H1 (cell line): ENCODE measurements around the gene RBM34. TPM values are rescaled to one million over a fixed set of nuclear protein-coding genes. Genes with fewer than 3 reads are reported as not detected.

ENCODE experiments used
- CTCF ChIA-PET: fragments of 300-600 bp; sonication (Branson Sonifier 250); formaldehyde crosslinking; loops from one replicate; lab custom pipeline; 2021; ENCODE audit not compliant: partially characterized antibody; lab: Charles Lee
- POLR2A ChIA-PET: fragments of 300-600 bp; sonication (Branson Sonifier 250); formaldehyde crosslinking; loops from one replicate; lab custom pipeline; 2021; ENCODE audit warnings: inconsistent platforms; ENCODE audit not compliant: partially characterized antibody; lab: Charles Lee
- DNase-seq, 2 experiments: peaks; one replicate each; pipeline versions ENCODE4 v3.0.0 to v3.0.0-alpha.2; 2010 to 2022; ENCODE audit warnings: low spot score in 2 of 2, low read depth in 1 of 2, mixed read lengths in 1 of 2
- FAIRE-seq: peaks from 2 replicates; lab custom pipeline; 2011; peaks lifted over from hg19 to GRCh38; lab: Jason Lieb, UNC
- H2AFZ ChIP-seq: 2 replicates; pipeline ENCODE4 v1.8.1; 2012; ENCODE audit warnings: low read length, inconsistent platforms
- H2AK5ac ChIP-seq: 2 replicates; pipeline ENCODE4 v1.6.1; 2013; ENCODE audit warnings: low read depth, low read length
- H2BK120ac ChIP-seq: replicated peaks from 2 replicates; pipeline ENCODE3; 2013; ENCODE audit warnings: low read depth, low read length, inconsistent platforms
- H2BK12ac ChIP-seq: 2 replicates; pipeline ENCODE4 v1.6.1; 2013; ENCODE audit warnings: low read depth, low read length
- H2BK15ac ChIP-seq: 2 replicates; pipeline ENCODE4 v1.6.1; 2013; ENCODE audit warnings: low read length
- H2BK20ac ChIP-seq: 2 replicates; pipeline ENCODE4 v1.6.1; 2013; ENCODE audit warnings: low read length
- H2BK5ac ChIP-seq: 2 replicates; pipeline ENCODE4 v1.6.1; 2013; ENCODE audit warnings: low read depth, low read length
- H3K14ac ChIP-seq: 2 replicates; pipeline ENCODE4 v1.6.1; 2013; ENCODE audit warnings: inconsistent platforms; ENCODE audit not compliant: insufficient read length
- H3K18ac ChIP-seq: 2 replicates; pipeline ENCODE4 v1.6.1; 2013; ENCODE audit warnings: low read length; ENCODE audit errors: extremely low read depth
- H3K23ac ChIP-seq: 2 replicates; pipeline ENCODE4 v1.6.1; 2013; ENCODE audit warnings: inconsistent platforms; ENCODE audit not compliant: insufficient read length
- H3K23me2 ChIP-seq: 2 replicates; pipeline ENCODE4 v1.6.1; 2013; ENCODE audit warnings: low read depth, low read length
- H3K27ac ChIP-seq: 2 replicates; pipeline ENCODE4 v1.6.1; 2011; ENCODE audit warnings: low read depth, low read length, inconsistent platforms
- H3K27me3 ChIP-seq, 4 experiments: replicated peaks in 1 of 4; 1 replicate in 1 of 4; 2 replicates in 3 of 4; pipeline versions ENCODE4 v1.6.1 to v1.8.1; 2011 to 2013; ENCODE audit warnings: low read length in 3 of 4, mild to moderate bottlenecking in 3 of 4, inconsistent platforms in 2 of 4, mixed read lengths in 2 of 4, moderate library complexity in 1 of 4; ENCODE audit not compliant: control insufficient read depth in 3 of 4, insufficient read depth in 3 of 4; ENCODE audit errors: extremely low read depth in 1 of 4
- H3K36me3 ChIP-seq, 4 experiments: 2 replicates each; pipeline versions ENCODE4 v1.6.1 to v1.8.1; 2011 to 2013; ENCODE audit warnings: mild to moderate bottlenecking in 4 of 4, low read length in 3 of 4, moderate library complexity in 2 of 4, control low read depth in 1 of 4, inconsistent platforms in 1 of 4; ENCODE audit not compliant: insufficient read depth in 4 of 4, control insufficient read depth in 2 of 4
- H3K4ac ChIP-seq: replicated peaks from 2 replicates; pipeline ENCODE3; 2013; ENCODE audit warnings: low read length, low read depth, mixed read lengths, inconsistent platforms; ENCODE audit not compliant: insufficient read length
- H3K4me1 ChIP-seq, 4 experiments: replicated peaks in 1 of 4; 1 replicate in 1 of 4; 2 replicates in 3 of 4; pipeline versions ENCODE4 v1.6.1 to v1.8.1; 2011 to 2013; ENCODE audit warnings: low read length in 3 of 4, inconsistent platforms in 2 of 4, mixed read lengths in 1 of 4; ENCODE audit not compliant: insufficient read depth in 4 of 4, control insufficient read depth in 3 of 4
- H3K4me2 ChIP-seq, 2 experiments: 2 replicates each; pipeline versions ENCODE4 v1.6.1 to v1.8.1; 2011 to 2013; ENCODE audit warnings: low read depth in 2 of 2, low read length in 2 of 2, control low read depth in 1 of 2, inconsistent platforms in 1 of 2, mild to moderate bottlenecking in 1 of 2; ENCODE audit not compliant: insufficient read depth in 1 of 2
- H3K4me3 ChIP-seq, 4 experiments: fragments of 200-600, 300-600 bp in 1 of 4; sonication (generic), shearing (Covaris generic), sonication (Bioruptor Twin) in 1 of 4; 2 replicates each; pipeline versions ENCODE4 v1.5.1 to v1.8.1; 2011 to 2016; ENCODE audit warnings: low read length in 4 of 4, low read depth in 3 of 4, control low read depth in 2 of 4, inconsistent platforms in 2 of 4, mild to moderate bottlenecking in 2 of 4, mixed read lengths in 1 of 4, moderate library complexity in 1 of 4; ENCODE audit not compliant: insufficient read depth in 2 of 4; ENCODE audit errors: extremely low read depth in 1 of 4
- H3K56ac ChIP-seq: replicated peaks from 2 replicates; pipeline ENCODE3; 2013; ENCODE audit warnings: low read depth, mild to moderate bottlenecking, mixed read lengths, low read length, inconsistent platforms; ENCODE audit not compliant: insufficient read length
- H3K79me1 ChIP-seq: 2 replicates; pipeline ENCODE4 v1.6.1; 2013; ENCODE audit warnings: low read depth, low read length, control low read depth
- H3K79me2 ChIP-seq, 2 experiments: 2 replicates each; pipeline versions ENCODE4 v1.6.1 to v1.8.1; 2012 to 2013; ENCODE audit warnings: low read length in 2 of 2, mild to moderate bottlenecking in 2 of 2, inconsistent platforms in 1 of 2; ENCODE audit not compliant: insufficient read depth in 2 of 2, control insufficient read depth in 1 of 2
- H3K9ac ChIP-seq, 4 experiments: replicated peaks in 1 of 4; 1 replicate in 1 of 4; 2 replicates in 3 of 4; pipeline versions ENCODE4 v1.6.1 to v1.8.1; 2011 to 2013; ENCODE audit warnings: low read depth in 3 of 4, low read length in 3 of 4, control low read depth in 2 of 4, mild to moderate bottlenecking in 2 of 4, moderate library complexity in 2 of 4, inconsistent platforms in 1 of 4; ENCODE audit errors: extremely low read depth in 1 of 4
- H3K9me3 ChIP-seq, 2 experiments: 2 replicates each; pipeline versions ENCODE4 v1.6.1 to v1.8.1; 2012 to 2013; ENCODE audit warnings: mild to moderate bottlenecking in 2 of 2, moderate library complexity in 2 of 2, control low read depth in 1 of 2, inconsistent platforms in 1 of 2, low read depth in 1 of 2, low read length in 1 of 2, mixed read lengths in 1 of 2; ENCODE audit not compliant: insufficient read depth in 2 of 2
- H4K20me1 ChIP-seq, 2 experiments: replicated peaks in 1 of 2; 2 replicates each; pipeline versions ENCODE3 to v1.8.1; 2011 to 2013; ENCODE audit warnings: inconsistent platforms in 2 of 2, low read length in 2 of 2, mild to moderate bottlenecking in 1 of 2; ENCODE audit not compliant: insufficient read depth in 2 of 2, control insufficient read depth in 1 of 2
- H4K5ac ChIP-seq: 2 replicates; pipeline ENCODE4 v1.6.1; 2013; ENCODE audit warnings: low read length, low read depth, mixed read lengths, inconsistent platforms; ENCODE audit not compliant: insufficient read length
- H4K8ac ChIP-seq: 2 replicates; pipeline ENCODE4 v1.8.0; 2013; ENCODE audit warnings: mild to moderate bottlenecking, moderate library complexity, low read length, inconsistent platforms; ENCODE audit not compliant: insufficient read depth; ENCODE audit errors: extremely low read depth
- H4K91ac ChIP-seq: replicated peaks from 2 replicates; pipeline ENCODE3; 2013; ENCODE audit warnings: low read length, mixed read lengths, inconsistent platforms; ENCODE audit not compliant: insufficient read length
- WGBS, 2 experiments: shearing (Covaris generic) in 1 of 2; methylation state at CpG; one replicate each; pipeline versions ENCODE4 v1.1.6 to v1.1.7; 2013 to 2015; ENCODE audit warnings: low lambda C conversion rate in 2 of 2, mixed read lengths in 2 of 2, inconsistent platforms in 1 of 2, low coverage in 1 of 2, missing lambda C conversion rate in 1 of 2; ENCODE audit not compliant: insufficient replicate concordance in 2 of 2, insufficient coverage in 1 of 2, insufficient read length in 1 of 2; ENCODE audit errors: extremely low coverage in 1 of 2, missing lambda C conversion rate in 1 of 2; 5-methylcytosine and 5-hydroxymethylcytosine counted together
- polyA plus RNA-seq, 7 experiments: library from polyadenylated mRNA; depleted of rRNA in 3 of 7; stranded (reverse) in 5 of 7; unstranded in 2 of 7; fragments of >200 nt in 5 of 7; fragments of 200-250 nt in 2 of 7; gene quantifications; 1 replicate in 5 of 7; 2 replicates in 1 of 7; 4 replicates in 1 of 7; pipeline versions ENCODE4 v1.2.1 to v1.2.3, GENCODE V29; 2011 to 2013; ENCODE audit warnings: missing spikeins in 2 of 7, mixed read lengths in 2 of 7
- total RNA-seq: library from RNA; stranded (reverse); fragmentation: NEBNext Ultra II Directional; extraction: Animal tissue kit (Norgen Biotek cat#: 25700); gene quantifications from 2 replicates; pipeline ENCODE4 v1.2.1, GENCODE V29; 2021

RBM34 gene
- total and polyA plus RNA-seq, 2 of the 8 experiments (the other 6 are each of a cell fraction or from before 2014, with no cell fraction given) = 18.8 to 108 TPM

DNA sequence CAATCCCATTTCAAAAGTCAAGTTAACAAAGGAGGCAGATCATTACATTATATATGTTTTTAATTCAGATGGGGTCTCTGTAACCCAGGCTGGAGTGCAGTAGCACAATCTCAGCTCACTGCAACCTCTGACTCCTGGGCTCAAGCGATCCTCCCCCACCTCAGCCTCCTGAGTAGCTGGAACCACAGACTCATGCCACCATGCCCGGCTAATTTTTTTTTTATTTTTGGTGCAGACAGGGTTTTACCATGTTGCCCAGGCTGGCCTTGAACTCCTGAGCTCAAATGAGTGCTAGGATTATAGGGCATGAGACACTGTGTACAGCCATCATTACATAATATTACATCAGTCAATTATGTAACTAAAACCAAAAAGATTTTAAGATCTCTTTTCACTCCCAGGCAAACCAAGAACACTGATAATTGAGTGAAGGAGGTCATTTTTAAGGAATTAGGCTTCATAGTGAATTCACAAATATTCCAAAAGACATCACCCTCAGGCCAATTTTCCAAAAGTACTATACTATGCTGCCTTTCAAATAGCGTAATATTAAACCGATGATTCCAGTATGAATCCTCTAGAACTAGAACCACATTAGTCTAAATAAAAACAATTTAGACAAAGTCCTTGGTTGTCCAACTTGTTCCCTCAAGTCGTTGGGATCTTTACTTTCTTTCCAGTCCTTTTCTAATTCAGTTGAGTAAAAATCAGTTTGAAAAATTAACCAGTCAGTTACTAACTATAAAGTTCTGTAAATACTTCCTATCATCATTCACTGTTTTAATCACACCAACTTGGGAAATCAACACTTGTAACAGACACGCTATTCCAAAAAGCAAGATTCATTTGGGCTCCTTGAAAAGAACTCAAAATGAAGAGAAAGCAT is 48.5 kb downstream of the RBM34 start:
- H2BK120ac ChIP-seq = no peak overlapping the region
- no peak overlapping the region for H4K8ac ChIP-seq
- WGBS, 2 experiments = 94% methylated on average over 6 of the region's 6 CpGs; no CpG with 5 or more reads in 1 of the 2 experiments
- H3K4me2 ChIP-seq = no peak overlapping the region
- no peaks in the 10 kb centered on the region for H3K23me2 ChIP-seq
- H3K14ac ChIP-seq = no peak overlapping the region
- no peak overlapping the region for H3K4ac ChIP-seq
- H2AFZ ChIP-seq = no peak overlapping the region
- H4K91ac ChIP-seq = no peak overlapping the region
- H3K9me3 ChIP-seq = no peaks in the 10 kb centered on the region
- POLR2A ChIA-PET = interaction anchor here (0.6 to 3.3 kb wide), 7 partner anchors 8 to 47 kb away, joined by 3 to 24 read pairs (median 4); no protein-coding TSS in a partner anchor
- peaks cover 4% of the 10 kb centered on the region; the same call in 1 of the 2 replicates for H3K79me1 ChIP-seq
- DNase-seq (peak in 1 of 2 experiments; percentile 10), FAIRE-seq (no peak)
- H3K4me1 ChIP-seq = no peaks in the 10 kb centered on the region
- H2BK20ac ChIP-seq = no peak overlapping the region
- no peak overlapping the region for H3K23ac ChIP-seq
- no peak overlapping the region for H3K27ac ChIP-seq
- no peak overlapping the region for H3K18ac ChIP-seq
- H2BK5ac ChIP-seq = no peak overlapping the region
- no peaks in the 10 kb centered on the region for H3K27me3 ChIP-seq
- peaks cover 0 to 38% of the 10 kb centered on the region in 2 experiments; a peak in 2 of 4 replicates for H3K79me2 ChIP-seq
- no peak overlapping the region for H3K9ac ChIP-seq
- H2BK15ac ChIP-seq = no peak overlapping the region
- no peak overlapping the region for H2BK12ac ChIP-seq
- H4K20me1 ChIP-seq = peaks cover 2 to 6% of the 10 kb centered on the region in 2 experiments
- no peak overlapping the region for H3K56ac ChIP-seq
- no peak overlapping the region for H3K4me3 ChIP-seq
- H3K36me3 ChIP-seq = peaks cover 26 to 85% (median 66%) of the 10 kb centered on the region in 4 experiments
- no peak overlapping the region for H2AK5ac ChIP-seq
- CTCF ChIA-PET = no interaction called here
- H4K5ac ChIP-seq = no peak overlapping the region
